Stimulated activated CD4-positive, alpha-beta T cell treated with anti-CD3 and anti-CD28 coated beads, TNF-alpha, amount 100 ng/mL, for 48 hours (primary cell): ENCODE results near the gene GPR137B.

Experiments
- DNase-seq, 3 donors: peaks; one replicate each; pipeline ENCODE4 v3.0.0-alpha.2; 2020; ENCODE audit warnings: low read depth in 3 of 3

GPR137B gene

DNA sequence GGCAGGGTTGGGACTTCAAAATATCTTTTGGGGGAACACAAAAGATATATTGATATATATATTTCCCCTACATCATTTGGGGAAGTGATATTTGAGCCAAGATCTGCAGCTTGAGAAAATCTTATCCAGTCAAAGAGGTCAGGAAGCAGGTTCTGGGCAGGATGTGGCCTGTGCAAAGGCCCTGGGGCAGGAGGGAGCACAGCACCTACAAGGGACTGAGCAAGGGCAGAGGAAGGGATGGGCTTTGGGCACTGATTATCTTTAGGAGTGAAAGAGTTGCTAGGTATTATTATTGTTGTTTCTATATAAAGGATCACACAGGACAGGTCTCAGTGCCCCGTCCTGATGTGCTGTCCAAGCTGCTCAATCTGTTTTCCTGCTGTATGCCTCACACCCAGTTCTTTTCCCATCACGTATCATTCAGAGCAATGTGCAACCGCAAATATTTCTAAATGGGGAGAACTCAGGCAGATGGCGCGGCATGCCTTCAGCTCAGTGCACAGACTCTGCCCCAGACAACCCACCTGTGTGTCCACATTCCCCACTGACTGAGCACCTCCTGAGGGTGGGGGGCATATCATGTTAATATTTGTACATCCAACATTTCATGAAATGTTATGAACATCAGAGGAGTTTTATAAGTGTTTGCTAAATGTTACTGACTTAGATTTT lies 28.1 kb upstream of the GPR137B start:
- no peak for DNase-seq

DNA sequence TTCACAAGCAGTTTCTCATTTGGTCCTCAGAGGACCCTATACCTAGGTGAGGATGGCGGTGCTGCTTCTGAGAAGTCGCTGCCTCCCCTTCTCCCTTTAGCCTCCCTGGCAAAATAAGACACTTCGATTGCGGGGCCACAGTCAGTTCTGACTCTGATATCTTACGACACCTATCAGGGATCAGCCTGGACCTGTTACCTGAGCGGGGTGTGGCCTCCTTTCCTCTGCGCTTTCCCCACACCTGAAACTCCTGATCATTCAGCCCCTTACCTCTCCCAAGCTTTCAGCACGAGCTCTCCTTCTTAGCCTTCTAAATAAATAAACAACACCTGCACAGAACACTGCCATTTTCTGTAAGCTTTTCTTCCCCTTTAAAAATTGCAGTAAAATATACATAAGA lies 24.6 kb upstream of the GPR137B start:
- DNase-seq: no peak

DNA sequence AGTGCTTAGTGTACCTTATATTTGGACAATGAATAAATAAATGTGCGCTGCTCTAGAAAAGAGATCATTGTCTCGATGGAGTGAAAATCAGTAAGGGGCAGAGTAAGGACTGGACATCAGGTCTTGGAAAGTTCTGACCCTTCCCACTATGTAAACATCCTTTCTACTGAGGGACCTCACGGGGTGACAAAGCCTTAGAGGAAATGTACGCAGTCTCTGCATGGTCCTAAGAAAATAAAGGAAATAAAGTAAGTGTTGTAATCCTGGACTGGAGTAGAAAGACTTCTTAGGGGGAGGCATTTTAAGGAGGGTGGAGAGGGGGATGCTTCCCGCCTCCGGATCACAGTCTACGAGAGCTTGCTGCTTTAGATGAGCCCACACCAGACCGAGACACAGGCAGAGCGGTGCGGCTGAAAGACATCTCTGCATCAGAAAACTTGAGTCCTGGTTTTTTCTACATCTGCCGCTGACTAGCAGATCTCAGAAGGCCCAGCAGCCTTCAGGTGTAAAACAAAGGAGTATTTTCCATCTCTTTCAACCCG lies 22.3 kb upstream of the GPR137B start:
- DNase-seq: no peak

DNA sequence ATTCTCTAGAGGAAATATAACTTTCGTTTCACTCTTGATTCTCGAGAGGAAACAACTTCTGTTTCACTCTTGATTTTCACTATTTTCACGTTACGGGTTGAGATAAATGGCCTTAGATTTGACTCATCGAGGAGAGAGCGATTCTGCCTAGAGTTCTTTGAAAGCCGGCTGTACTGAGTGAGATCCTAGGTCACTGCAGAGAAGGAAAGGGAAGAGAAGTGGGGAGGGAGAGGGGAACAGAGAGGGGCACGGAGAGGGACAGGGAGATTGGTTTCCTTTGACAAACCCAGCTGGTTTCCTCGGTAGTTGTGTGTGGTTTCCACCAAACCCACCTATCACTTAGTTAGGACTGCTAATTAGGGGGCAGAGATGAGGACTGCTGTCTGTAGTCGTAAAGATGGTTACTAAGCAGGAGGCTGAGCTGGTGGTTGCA lies 21.6 kb upstream of the GPR137B start:
- DNase-seq: no peak

DNA sequence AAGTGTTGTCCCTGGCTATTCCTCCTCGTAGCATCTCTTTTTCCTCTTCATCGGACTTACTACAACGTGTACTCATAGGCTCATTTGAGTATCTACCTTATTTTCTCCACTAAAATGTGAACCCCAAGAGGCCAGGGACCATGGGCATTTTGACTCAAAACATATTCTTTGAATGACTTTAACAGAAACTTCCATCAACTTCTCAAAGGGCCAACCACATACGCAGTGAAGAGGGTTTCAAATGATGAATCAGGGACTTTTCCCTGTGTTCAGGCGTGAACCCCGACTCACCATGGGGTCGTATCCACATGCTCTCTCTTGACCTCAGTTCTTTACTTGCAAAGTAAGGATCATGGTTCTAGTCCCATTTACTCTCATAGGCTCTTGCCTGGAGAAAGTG lies 20.2 kb upstream of the GPR137B start:
- peak in 1 of 3 donors; percentile 45 for DNase-seq

DNA sequence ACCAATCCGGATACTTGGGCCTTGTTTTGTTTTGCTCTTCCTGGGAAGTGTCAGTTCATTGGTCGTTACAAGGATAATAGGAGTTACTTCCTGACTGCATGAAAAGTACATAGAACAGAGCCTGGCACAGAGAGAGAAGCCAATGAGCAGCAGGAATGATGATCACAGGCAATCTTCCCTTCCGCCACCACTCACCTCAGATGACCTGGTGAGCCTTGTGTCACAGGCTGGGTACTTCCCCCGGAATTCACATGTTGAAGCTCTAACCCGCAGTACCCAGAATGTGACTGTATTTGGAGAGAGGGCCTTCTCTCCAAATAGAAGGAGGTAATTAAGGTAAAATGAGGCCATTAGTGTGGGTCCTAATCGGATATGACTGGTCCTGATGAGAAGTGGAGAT lies 18.8 kb upstream of the GPR137B start:
- no peak for DNase-seq

DNA sequence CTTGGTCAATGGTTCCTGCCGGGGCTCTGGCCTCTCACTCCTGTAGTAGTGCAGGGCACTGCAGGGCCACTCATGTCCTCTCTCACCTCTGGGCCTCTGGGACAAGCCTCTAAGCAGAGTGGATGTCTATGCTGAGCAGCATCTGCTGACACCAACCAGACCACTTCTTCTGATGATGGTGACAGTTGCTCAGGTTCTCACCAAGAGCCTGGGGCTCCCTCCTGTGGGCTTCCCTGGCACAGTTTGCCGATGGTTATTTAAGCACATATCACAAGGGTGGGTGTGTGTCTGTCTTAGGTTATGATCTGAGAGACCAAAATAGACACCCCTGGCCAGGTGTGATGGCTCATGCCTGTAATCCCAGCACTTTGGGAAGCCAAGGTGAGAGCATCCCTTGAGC lies 17.4 kb upstream of the GPR137B start:
- DNase-seq: no peak

DNA sequence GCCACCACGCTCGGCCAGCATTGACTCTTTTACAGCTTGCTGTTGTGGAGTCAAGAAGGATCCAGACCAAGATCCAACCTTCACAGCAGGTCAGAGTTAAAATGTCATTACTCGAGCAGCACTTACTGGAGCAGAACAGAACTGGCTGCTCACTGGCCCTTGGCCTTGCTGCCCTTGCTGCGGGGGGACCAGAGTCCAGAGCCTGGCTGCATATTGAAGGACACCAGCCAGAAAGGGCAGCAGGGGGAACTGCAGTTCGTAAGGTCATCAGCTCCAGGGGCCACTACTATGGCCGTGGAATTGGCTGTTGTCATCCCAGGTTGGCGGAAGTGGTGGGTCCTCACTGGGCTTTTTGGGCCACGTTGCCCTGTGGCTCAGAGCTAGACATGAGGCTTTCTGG lies 15.3 kb upstream of the GPR137B start:
- no peak for DNase-seq

DNA sequence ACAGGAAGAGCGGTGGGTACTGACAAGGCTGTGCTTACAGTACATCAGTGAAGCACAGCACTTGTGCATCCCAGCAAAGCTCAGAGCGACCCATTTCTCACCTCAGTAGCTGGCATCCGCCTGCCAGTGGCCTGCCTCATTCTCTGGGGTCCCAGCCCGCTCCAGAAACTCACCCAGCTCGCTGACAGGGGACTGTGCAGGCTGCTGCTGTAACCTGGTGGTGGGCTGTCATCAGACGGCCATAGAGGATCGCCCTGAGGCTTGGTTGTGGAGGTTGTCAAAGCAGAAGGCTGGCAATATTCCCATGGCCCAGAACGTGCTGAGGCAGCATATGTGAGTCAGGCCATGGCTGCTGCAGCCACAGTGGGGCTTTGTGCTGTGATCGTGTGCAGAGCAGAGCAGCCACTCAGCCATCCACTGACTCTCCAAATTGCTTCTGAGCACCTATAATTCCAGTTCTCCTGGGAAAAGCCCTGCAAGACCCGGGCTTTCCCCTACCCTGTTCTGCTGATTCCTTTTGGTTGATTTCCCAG lies 13.6 kb upstream of the GPR137B start:
- DNase-seq: no peak

DNA sequence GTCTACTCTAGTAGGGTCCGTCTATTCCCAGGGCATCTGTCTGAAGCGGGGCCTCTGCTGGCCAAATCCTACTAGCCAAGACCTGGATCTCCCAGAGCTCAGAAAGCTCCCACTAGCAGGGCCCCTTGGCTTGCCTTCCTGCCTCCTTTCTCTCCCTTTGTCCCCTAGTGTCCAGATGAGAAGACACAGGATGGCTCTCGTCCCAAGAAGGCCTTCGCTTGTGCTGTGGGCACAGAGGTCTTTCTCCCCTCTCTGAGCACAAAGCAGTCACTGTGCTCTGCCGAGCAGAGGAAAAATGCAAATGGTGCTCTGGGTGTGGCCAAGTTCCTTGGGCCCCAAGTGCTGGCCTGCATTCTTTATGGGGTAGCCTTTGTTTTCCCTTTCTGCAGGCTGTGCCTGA lies 13.0 kb upstream of the GPR137B start:
- DNase-seq: no peak

DNA sequence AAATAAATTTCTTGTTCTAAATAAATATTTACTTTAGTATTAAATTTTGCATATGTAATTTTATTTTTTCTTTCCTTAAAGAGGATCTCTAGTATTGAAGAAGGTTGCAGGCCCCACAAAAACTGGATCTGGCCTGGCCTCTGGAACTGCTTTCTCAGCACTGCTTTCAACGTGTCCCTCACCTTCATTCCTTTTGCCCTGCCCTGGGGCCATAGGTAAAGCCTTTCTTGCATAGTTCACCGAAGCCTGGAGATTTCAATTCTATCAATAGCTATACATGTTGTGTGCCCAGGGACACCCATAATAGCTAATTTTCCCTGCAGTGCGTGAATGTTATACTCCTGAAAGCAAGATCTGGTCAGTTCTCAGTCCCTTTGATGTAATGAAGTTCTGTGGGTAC lies 12.0 kb upstream of the GPR137B start:
- DNase-seq: no peak

DNA sequence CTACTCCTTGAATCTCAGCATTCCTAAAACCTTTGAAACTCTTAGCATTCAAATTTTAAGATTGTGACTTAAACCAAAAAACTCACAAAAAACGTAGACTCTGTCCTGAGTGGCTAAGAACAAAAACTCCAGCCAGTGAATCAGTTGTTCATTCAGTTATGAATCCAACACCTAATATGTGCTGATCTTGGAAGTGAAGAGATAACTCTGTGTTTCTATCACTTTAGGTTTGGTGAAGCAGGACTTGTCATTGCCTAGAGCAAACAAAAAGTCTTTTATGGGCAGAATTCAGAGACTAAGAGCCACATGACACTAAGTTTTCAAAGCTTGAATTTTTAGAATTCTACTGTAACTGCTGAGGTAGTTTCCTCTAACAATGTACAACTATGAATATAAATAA lies 10.4 kb upstream of the GPR137B start:
- DNase-seq: no peak

DNA sequence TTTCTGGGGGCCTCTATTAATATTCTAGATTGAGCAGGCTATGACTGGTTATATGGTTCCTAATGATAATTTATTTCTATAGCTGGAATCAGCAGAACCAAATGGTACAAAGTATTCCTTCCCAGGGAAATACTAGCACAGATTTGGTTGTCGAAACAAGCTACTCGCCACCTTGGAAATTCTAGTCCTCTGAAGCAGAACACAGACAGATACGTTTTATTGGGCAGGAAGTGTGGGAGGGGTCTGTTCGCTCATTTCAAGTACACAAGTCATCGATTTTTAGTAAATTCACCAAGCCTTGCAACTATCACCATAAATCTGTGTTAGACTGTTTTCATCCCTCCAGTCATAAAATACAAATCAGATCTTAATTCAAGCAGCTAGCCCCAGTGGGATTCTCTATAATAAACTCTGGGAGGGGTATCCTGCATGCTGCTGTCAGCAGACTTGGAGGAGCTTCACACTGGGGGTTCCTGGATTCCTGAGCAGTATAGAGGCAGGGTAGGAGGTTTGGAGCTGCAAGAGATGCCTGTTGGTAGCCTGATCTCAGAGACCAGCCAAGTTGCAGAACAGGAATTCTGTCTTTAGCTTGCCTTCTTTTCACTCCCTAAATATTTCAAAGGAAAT lies 9.8 kb upstream of the GPR137B start:
- DNase-seq: no peak

DNA sequence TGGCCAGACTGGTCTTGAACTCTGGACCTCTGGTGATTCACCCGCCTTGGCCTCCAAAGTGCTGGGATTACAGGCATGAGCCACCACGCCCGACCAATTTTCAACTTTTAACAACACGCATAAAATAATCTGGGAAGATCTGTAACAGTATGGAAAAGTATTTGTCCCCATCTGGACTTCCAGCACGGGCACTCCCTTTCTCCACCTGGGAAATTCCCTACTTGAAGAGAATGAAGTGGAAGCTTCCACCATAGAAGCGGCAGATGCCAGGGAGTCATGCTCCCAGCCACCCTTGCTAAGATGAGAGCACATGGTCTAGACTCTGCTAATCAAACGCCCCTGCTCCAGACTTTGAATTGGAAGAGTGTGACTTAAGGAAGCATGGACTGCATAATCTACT lies 9.0 kb upstream of the GPR137B start:
- no peak for DNase-seq

DNA sequence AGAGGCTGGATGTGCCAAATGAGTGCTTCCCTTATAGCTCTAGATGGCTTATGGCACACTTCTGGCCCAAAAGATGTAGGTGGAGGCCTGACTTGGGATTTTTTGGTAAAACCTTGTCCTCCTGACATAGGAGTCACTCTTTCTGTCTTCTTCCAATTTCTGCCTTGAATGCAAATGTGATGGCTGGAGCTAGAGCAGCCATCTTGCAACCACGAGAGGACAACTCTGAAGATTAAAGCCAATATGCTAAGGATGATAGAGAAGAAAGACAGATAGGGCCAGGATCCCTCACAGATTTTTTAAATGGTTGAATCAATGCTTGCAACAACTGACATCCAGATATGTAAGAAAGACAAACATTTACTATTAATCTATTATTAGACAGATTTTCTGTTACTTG lies 8.5 kb upstream of the GPR137B start:
- no peak for DNase-seq

DNA sequence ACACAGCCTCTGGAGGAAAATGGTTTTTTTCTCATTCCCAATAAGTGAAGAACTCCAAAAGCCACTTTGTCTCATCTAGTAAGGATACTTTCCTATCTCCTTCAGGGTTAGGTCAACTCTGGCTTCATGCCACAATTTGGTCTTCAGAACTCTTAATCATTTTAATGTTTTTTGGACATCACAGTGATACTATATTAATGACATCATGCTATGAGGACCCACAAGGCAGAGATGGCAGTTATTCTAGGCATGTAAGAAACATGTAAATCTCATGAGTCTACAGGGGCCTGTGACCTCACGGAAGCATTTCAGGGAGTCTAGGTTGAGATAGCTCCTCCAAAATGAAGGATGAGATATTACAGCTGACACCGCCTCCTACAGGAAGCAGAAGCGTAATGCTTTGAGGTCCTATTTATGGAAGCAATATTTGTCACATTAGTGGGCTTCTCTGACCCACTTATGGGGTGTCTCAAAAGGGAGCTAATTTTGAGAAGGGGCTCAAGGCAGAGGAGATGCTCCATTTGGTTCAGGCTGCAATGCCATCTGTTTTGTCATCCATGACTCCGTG lies 5.0 kb upstream of the GPR137B start:
- no peak for DNase-seq

DNA sequence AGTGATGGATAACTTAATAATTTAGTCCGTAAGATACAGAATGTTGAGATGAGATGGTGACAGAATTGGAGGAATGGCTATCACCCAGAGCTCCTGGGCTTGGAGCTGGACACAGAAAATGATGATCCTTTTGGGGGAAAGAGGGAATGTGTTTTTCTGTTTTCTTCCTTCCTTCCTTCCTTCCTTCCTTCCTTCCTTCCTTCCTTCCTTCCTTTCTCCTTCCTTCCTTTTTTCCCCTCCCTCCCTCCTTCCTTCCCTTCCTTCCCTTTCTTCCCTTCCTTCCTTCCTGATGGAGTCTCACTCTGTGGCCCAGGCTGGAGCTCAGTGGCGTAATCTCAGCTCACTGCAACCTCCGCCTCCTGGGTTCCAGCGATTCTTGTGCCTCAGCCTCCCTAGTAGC lies 2.8 kb upstream of the GPR137B start:
- DNase-seq: no peak

DNA sequence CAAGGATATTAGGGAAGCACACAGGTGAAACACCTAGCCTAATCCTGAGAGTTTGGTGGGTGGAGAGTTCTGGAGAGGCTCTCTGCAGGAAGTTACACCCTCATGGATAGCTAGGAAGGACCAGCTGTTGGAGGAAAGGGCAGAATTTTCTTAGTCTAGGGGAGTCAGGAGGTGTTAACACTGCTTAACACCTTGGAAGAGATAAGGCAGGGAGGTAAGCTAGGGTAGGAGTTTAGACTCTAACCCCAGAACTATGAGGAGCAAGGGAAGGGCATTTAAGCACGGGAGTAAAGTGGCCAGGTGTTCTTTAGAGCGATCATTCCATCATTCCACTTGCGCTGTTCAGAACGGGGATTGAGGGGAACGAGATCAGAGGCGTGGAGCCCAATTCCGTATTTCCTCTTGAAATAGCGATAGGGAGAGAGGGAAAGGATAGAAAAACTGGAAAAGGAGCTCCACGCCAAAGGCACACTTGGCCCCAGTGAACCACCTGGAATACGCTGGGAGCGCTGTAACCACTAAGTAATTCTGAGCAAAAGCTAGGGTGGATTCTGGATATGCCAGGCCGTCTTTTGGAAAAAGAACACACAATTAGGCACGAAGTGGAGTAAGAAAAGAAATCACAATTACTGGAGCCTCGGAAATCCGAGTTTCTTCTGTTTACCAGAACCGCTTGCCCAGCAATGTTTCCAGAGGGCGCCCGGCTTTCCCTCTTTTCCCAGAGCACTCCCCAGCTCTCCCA lies 1.5 kb upstream of the GPR137B start:
- DNase-seq: no peak

DNA sequence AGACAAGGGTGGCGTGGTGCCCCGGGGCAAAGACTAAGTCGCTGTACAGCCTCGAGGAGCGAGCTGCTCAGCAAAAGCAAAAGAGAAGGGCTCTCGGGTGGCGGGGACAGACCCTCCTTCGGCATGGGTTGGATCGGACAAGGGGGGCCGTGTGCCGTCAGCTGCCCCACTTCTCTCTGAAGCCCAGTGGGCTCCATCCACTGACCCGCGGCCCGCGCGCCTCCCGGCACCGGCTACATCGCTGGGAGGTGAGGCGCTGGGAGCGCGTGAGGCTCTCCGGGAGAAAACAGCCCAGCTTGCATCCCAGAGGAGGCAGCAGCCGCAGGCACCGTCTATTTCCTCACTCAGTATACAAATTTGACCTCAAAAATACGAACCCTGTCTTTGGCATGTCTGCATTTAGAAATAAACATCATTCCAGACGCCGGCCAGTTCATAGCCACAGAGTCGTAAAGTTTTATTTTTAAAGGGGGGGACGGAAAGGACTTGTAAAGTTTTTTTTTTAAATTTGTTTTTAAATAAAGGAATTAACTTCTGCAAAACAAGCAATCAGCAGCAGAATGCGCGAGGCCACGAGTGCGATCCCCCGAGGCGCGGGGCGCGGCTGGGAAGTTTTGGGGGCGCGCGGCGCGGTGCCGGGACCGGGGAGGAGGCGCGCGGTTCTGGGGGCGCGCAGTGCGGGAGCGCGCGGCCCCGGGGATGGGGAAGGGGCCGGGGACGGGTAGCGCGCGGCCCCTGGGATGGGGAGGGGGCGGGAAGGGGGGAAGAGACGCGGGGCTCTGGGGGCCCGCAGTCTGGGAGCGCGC lies 689 bp upstream of the GPR137B start:
- no peak for DNase-seq

DNA sequence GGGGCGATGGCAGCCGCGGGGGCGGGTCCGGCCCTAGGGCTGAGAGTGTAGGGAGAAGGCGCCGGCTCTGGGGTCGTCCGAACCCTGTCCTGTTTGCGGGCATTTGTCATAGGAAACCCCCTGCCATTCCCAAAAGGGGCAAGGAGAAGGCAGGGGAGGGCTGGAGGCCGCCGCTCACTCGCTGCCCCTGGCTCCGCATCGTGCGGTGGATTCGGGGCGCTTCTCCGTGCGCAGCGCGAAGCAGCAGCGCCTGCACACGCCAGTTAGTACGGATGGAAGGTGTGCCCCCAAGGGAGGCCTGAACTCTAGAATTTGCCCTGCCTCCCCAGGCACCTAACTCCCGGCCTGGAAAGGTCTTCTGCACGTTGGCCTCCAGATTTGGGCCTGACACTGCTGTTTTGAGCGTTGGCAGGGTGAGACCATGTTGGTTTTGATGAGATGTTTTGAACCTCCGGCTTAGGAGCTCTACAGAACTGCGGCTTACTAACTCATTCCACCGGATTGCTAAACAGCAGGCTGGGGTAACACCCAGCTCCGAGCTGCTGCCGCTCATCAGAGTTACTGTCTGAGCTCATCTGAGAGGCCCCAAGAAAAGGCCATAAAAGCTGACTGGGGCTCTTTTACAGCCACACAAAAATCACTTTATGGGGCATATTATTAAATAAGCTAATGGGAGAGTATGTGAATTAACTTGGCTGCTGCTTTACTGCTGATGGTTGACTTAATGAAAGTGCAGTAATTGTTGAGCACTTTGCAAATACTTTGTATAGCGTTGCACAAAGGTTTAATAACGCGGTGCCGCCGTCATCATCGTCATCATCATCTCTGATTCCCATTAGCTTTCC lies 987 bp downstream of the GPR137B start:
- DNase-seq: peak in 1 of 3 donors; percentile 38

DNA sequence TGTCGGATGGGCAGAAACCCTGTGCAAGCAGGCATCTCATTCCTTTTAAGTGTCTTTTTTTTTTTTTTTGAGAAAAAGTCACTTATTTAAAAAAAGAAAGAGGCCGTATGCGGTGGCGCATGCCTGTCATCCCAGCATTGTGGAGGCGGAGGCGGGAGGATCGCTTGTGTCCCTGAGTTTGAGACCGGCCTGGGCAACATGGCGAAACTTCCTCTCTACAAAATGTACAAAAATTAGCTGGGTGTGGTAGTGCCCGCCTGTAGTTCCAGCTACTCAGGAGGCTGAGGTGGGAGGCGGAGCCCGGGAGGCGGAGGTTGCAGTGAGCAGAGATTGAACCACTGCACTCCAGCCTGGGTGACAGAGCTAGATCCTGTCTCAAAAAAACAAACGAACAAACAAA lies 1.7 kb downstream of the GPR137B start:
- DNase-seq: no peak
